ENCODE measurements around the gene OR52E4.

The OR52E4 gene

GRCh38 chr11:5929571-5930368 lies 49.3 kb downstream of the OR52E4 start:
- no peak for DNase-seq

GRCh38 chr11:5930614-5931013 lies 50.2 kb downstream of the OR52E4 start:
- no peak for DNase-seq

- no peak for DNase-seq
Observed at GRCh38 chr11:5931061-5931460, 50.6 kb downstream of the OR52E4 start.

- no peak for DNase-seq
Observed at GRCh38 chr11:5932671-5933070, 52.2 kb downstream of the OR52E4 start.

- no peak for DNase-seq
Observed at GRCh38 chr11:5933116-5933515, 52.7 kb downstream of the OR52E4 start.

Measured in activated CD4-positive, alpha-beta T cell treated with anti-CD3 and anti-CD28 coated beads, Interleukin-2, amount 50 U/mL, for 4 hours (primary cell).